ENCODE results near the gene GALNS. TPM values are rescaled to one million over a fixed set of nuclear protein-coding genes. Genes with fewer than 3 reads are reported as not detected.
"Not testable (repeated sequence)": the region's sequence is repeated elsewhere in the genome, so short reads cannot be mapped to it uniquely, and the experiment has no call there.

GALNS gene
- total RNA-seq, 4 donors from 2014 or later: 1.8 to 36.2 (median 16.4) TPM

DNA sequence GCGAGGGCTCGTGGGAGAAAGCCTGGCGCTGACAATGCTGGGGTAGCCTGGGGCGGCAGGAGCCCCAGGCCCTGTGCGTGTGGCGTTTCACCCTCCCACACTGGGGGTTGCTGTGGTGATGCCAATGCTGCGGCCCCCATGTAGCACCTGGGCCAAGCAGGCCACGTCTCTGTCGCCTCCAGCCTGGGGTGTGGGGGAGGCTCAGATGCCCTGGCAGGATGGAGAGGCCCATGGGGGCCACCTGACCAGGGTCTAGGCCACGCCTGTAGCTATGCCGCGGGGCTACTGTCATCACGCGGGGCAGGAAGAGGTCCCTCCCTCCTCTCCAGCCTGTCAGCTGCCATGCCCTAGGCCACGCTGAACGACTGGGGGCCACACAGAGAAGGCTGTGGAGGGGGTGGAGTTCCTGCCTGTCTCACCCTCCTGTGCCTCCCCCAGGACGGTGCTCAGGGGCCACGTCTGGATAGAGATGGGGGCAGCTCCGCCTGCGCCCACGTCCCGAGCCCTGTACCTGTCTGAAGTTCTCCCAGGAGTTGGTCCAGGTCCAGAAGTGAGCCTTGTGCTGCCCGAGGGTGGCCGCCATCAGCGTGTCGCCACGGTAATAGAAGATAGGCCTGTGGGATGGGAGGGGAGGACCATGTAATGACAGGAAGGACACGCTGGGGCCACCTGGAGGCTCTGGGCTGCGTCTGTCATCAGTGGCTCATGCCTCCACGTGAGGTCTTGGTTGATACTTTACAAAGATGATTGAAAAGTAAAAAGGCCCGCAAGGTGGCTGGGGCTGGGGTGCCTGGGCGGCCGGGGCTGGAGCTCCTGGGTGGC is 32.3 kb downstream of the GALNS start:
- no peak for DNase-seq
- no peaks in the 10 kb centered on the region for H3K9me3 ChIP-seq
- no peak overlapping the region for H3K4me3 ChIP-seq
- no peak overlapping the region for H3K27ac ChIP-seq
- H3K27me3 ChIP-seq: no peaks in the 10 kb centered on the region
- intact Hi-C loops (cut with DNase I; ENCODE audit: low total_unique reads): no loop called here
- no peaks in the 10 kb centered on the region for H3K36me3 ChIP-seq
- no peaks in the 10 kb centered on the region for H3K4me1 ChIP-seq
- TF ChIP-seq, protein P1, sequence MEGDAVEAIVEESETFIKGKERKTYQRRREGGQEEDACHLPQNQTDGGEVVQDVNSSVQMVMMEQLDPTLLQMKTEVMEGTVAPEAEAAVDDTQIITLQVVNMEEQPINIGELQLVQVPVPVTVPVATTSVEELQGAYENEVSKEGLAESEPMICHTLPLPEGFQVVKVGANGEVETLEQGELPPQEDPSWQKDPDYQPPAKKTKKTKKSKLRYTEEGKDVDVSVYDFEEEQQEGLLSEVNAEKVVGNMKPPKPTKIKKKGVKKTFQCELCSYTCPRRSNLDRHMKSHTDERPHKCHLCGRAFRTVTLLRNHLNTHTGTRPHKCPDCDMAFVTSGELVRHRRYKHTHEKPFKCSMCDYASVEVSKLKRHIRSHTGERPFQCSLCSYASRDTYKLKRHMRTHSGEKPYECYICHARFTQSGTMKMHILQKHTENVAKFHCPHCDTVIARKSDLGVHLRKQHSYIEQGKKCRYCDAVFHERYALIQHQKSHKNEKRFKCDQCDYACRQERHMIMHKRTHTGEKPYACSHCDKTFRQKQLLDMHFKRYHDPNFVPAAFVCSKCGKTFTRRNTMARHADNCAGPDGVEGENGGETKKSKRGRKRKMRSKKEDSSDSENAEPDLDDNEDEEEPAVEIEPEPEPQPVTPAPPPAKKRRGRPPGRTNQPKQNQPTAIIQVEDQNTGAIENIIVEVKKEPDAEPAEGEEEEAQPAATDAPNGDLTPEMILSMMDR (IDR thresholded peaks at IDR 0.05): no peak
- TF ChIP-seq POLR2A (IDR thresholded peaks at IDR 0.05): no peak

DNA sequence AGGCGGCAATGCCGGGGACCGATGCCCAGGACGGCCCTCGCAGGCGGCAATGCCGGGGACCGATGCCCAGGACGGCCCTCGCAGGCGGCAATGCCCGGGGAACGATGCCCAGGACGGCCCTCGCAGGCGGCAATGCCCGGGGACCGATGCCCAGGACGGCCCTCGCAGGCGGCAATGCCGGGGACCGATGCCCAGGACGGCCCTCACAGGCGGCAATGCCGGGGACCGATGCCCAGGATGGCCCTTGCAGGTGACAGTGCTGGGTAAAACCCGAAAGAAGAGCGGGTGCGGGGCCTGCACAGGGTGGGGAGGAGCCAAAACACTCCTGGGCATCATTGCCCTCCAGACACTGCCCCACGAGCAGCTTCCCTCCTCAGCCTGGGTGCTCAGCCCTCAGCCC is 33.1 kb downstream of the GALNS start:
- H3K4me1 ChIP-seq; intact Hi-C loops (cut with DNase I; ENCODE audit: low total_unique reads); DNase-seq; H3K9me3 ChIP-seq; H3K27me3 ChIP-seq; H3K27ac ChIP-seq; H3K36me3 ChIP-seq; H3K4me3 ChIP-seq: not testable (repeated sequence)

DNA sequence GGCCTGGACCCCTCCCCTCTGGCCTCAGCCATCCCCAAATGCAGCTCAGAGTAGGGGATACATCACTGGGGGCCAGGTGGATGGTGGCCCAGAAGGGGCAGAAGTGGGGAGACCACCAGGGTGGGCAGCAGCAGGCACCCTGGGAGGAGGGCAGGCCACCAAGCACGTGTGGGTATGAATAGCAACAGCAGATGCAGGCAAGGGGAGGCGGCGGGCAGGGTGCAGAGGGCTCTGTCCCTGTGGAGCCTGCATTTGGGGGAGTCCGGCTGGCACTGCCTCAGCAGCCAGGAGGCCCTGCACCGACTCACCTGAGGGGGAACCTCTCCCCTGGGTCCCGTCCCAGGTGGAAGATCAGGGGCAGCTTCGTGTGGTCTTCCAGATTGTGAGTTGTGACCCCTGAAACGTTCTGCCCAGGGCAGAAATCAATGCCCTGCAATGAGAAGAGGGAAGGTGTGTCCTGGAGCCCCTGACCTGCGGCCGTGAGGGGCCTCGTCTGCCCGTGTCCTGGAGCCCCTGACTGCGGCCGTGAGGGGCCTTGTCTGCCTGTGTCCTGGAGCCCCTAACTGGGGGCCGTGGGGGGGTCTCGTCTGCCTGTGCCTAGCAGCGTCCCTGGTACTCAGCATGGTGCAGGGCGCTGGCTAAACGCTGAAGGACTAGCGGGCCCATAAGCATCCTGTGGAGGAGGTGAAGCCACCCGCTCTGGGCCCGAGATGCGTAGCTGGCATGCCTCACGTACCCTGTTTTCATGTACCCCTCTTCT is 34.3 kb downstream of the GALNS start:
- no peak for DNase-seq
- H3K9me3 ChIP-seq: no peaks in the 10 kb centered on the region
- H3K4me3 ChIP-seq: no peak overlapping the region
- no peaks in the 10 kb centered on the region for H3K27me3 ChIP-seq
- H3K4me1 ChIP-seq: no peaks in the 10 kb centered on the region
- intact Hi-C loops (cut with DNase I; ENCODE audit: low total_unique reads): no loop called here
- TF ChIP-seq, protein P1 (IDR thresholded peaks at IDR 0.05): no peak
- TF ChIP-seq POLR2A (IDR thresholded peaks at IDR 0.05): no peak
- H3K36me3 ChIP-seq: no peaks in the 10 kb centered on the region
- H3K27ac ChIP-seq: no peak overlapping the region

DNA sequence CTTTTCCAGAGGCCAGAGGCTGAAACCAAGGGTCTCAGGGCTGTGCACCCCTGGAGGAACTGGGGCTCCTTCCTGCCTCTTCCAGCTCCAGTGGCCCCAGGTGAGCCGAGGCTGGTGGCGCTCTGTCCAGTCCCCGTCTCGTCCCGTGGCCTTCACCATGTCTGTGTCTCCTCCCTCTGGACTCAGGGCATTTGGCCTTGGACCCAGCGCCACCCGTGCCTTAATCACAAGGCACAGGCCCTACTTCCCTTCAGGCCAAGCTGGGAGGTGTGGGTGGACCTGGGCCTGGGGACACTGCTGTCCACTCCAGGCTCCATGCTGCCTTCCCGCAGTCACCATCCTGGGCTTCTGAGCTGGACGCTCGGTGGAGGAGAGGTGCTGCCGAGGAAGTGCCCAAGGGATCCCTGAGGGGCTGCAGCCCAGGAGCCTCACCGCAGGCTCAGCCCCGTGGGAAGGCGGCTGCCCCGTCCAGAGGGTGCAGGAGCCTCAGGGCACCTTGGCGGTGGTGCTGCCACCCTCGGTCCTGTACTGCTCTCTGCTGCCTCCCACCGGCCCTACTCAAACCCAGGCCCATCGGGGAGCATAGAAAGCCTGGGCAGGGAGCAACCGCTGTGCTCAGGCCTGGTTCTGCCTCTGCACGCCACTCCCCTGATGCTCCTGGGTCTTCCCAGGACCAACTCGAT is 35.4 kb downstream of the GALNS start:
- intact Hi-C loops (cut with DNase I; ENCODE audit: low total_unique reads): no loop called here
- H3K27ac ChIP-seq: no peak overlapping the region
- H3K36me3 ChIP-seq: no peaks in the 10 kb centered on the region

DNA sequence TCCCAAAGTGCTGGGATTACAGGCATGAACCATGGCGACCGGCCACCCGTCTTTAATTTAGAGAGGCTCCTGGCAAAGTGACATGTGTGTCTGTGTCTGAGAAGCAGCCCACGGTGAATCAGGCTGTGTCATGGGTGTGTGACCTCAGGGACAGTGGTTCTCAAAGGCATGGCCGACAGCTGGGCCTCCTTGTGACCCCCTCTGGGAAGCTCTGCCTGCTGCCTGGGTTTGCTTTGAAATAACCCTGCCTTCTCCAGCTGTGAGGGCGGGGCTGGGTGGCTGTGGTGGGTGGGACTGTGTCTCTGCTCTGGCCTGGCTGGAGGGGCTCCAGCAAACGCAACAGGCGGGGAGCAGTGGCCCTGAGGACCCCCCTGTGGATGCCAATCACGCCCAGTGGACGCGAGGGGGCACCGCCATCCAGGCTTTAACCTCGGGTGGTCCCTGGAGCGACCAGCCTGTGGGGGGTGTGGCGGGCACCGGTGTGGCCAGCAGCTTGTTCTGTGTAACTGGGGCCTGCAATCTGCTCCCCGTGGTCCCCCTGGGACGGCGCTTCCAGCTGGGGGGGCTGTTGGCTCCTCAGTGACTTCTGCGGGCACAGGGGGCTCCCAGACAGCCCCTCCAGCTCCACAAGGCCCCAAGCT is 36.2 kb downstream of the GALNS start:
- no peak overlapping the region for H3K4me3 ChIP-seq
- no peaks in the 10 kb centered on the region for H3K36me3 ChIP-seq
- no peaks in the 10 kb centered on the region for H3K4me1 ChIP-seq
- no peak overlapping the region for H3K27ac ChIP-seq
- no peaks in the 10 kb centered on the region for H3K9me3 ChIP-seq
- DNase-seq: no peak
- TF ChIP-seq POLR2A (IDR thresholded peaks at IDR 0.05): no peak
- TF ChIP-seq, protein P1 (IDR thresholded peaks at IDR 0.05): no peak
- H3K27me3 ChIP-seq: no peaks in the 10 kb centered on the region
- intact Hi-C loops (cut with DNase I; ENCODE audit: low total_unique reads): no loop called here

More for the DNA sequence above, 35.4 kb downstream of the GALNS start:
- TF ChIP-seq, protein P1 (IDR thresholded peaks at IDR 0.05): no peak
- no peak for TF ChIP-seq POLR2A (IDR thresholded peaks at IDR 0.05)
- H3K27me3 ChIP-seq: no peaks in the 10 kb centered on the region
- H3K4me3 ChIP-seq: no peak overlapping the region
- no peak for DNase-seq
- no peaks in the 10 kb centered on the region for H3K4me1 ChIP-seq
- no peaks in the 10 kb centered on the region for H3K9me3 ChIP-seq
